Pancreas (tissue), 10 donors: ENCODE results near the gene NR2E3. TPM values are rescaled to one million over a fixed set of nuclear protein-coding genes. Genes with fewer than 3 reads are reported as not detected.

Source experiments
- ATAC-seq, 4 donors: fragments of 200-7000 bp; cut with Tn5 transposase; one replicate each; pipeline versions ENCODE4 v1.8.0 to v1.9.1; 2020; ENCODE audit warnings: mild to moderate bottlenecking in 4 of 4, moderate library complexity in 4 of 4
- DNase-seq, 6 donors: peaks; one replicate each; pipeline ENCODE4 v3.0.0-alpha.2; 2020
- FAIRE-seq: peaks from 2 replicates; lab custom pipeline; 2012; peaks lifted over from hg19 to GRCh38; lab: Jason Lieb, UNC
- H3K27ac ChIP-seq, 4 donors: fragments of 200-600 bp; sonication (generic); 1 replicate in 3 of 4; 2 replicates in 1 of 4; pipeline versions ENCODE4 v1.5.0 to v1.8.0; 2020
- H3K27me3 ChIP-seq, 4 donors: fragments of 200-600 bp; one replicate each; pipeline ENCODE4 v1.8.0; 2021
- H3K36me3 ChIP-seq, 3 donors: fragments of 200-600 bp; sonication (generic) in 1 of 3; one replicate each; pipeline versions ENCODE4 v1.5.0 to v1.8.0; 2020 to 2021
- H3K4me1 ChIP-seq, 3 donors: fragments of 200-600 bp; one replicate each; pipeline ENCODE4 v1.8.0; 2021
- H3K4me3 ChIP-seq, 4 donors: fragments of 200-600 bp; sonication (generic) in 2 of 4; one replicate each; pipeline versions ENCODE4 v1.5.0 to v1.8.0; 2020 to 2021
- H3K9me3 ChIP-seq, 4 donors: fragments of 200-600 bp; one replicate each; pipeline ENCODE4 v1.8.0; 2021
- CTCF ChIP-seq, 4 donors: fragments of 200-600 bp; sonication (generic) in 3 of 4; IDR thresholded peaks; one replicate each; pipeline versions ENCODE4 v1.5.0 to v1.8.0; 2021; ENCODE audit warnings: antibody characterized with exemption in 4 of 4
- WGBS, 2 donors: extraction: QIAGEN DNeasy Blood & Tissue Kit; methylation state at CpG; one replicate each; pipeline ENCODE4 v1.1.7; 2013; 5-methylcytosine and 5-hydroxymethylcytosine counted together
- intact Hi-C, 3 donors: fragments of 100-400 bp; cut with DNase I; formaldehyde crosslinking; loops; one replicate each; pipeline versions ENCODE4 v1.11.1 to v1.14.2; 2022
- polyA plus RNA-seq, 2 donors: library from polyadenylated mRNA; stranded (reverse); fragments of 200-250 nt; gene quantifications; one replicate each; pipeline ENCODE4 v1.2.3, GENCODE V29; 2013
- total RNA-seq, 6 donors: library from RNA; stranded (reverse); fragmentation: NEBNext Ultra II Directional in 4 of 6; extraction: Animal tissue kit (Norgen Biotek cat#: 25700) in 4 of 6; gene quantifications; one replicate each; pipeline versions ENCODE4 v1.2.1 to v1.2.4, GENCODE V29; 2021 to 2023
- donor health status: healthy with polysubstance abuse.
- donor health status: DM: no; HTN: no; CAD: no; lungs with moderate emphysema.
- donor health status: DM: no; HTN: no; CAD: no.
- donor health status: control.
- donor health status: control.
- donor health status: Bipolar disorder and iron deficiency.
- donor health status: DM: yes; HTN: yes; CAD: no.
- donor health status: DM: no; HTN: no; CAD: no.
- donor health status: DM: no; HTN: no; CAD: no.
- donor health status: DM: yes; HTN: yes; CAD: no.

The NR2E3 gene
- total and polyA plus RNA-seq, 8 donors = 0.19 to 0.80 (median 0.41) TPM; not detected in 1

GRCh38 chr15:71823801-71824200 lies 13.4 kb downstream of the NR2E3 start:
- no peak overlapping the region for H3K4me3 ChIP-seq
- no peaks in the 10 kb centered on the region for H3K27me3 ChIP-seq
- DNase-seq = no peak
- no peak for TF ChIP-seq CTCF (IDR thresholded peaks at IDR 0.05)
- FAIRE-seq = no peak
- ATAC-seq = no peak
- no peak overlapping the region for H3K27ac ChIP-seq
- intact Hi-C loops = no loop called here
- no peaks in the 10 kb centered on the region for H3K4me1 ChIP-seq
- H3K36me3 ChIP-seq = peaks cover 0 to 4% (median 0%) of the 10 kb centered on the region in 3 donors
- WGBS, 2 donors = 79 to 86% methylated on average over 3 of the region's 3 CpGs
- H3K9me3 ChIP-seq = no peaks in the 10 kb centered on the region

GRCh38 chr15:71825021-71825730 lies 14.8 kb downstream of the NR2E3 start:
- Histone ChIP-seq H3K4me3 (no peak overlapping the region), H3K36me3 (peaks cover 0 to 4% (median 0%) of the 10 kb centered on the region in 3 donors), H3K27ac (no peak overlapping the region), H3K4me1 (no peaks in the 10 kb centered on the region), H3K27me3 (no peaks in the 10 kb centered on the region), H3K9me3 (no peaks in the 10 kb centered on the region)
- FAIRE-seq = no peak
- no peak for DNase-seq
- TF ChIP-seq CTCF (IDR thresholded peaks at IDR 0.05) = no peak
- WGBS, 2 donors = 88 to 93% methylated on average over 4 of the region's 4 CpGs
- intact Hi-C loops = no loop called here
- ATAC-seq = no peak

GRCh38 chr15:71826196-71826595 lies 15.8 kb downstream of the NR2E3 start:
- H3K4me1 ChIP-seq = no peaks in the 10 kb centered on the region
- WGBS, 2 donors = 91 to 96% methylated on average over 5 of the region's 5 CpGs
- no peaks in the 10 kb centered on the region for H3K27me3 ChIP-seq
- TF ChIP-seq CTCF (IDR thresholded peaks at IDR 0.05) = no peak
- FAIRE-seq (no peak), DNase-seq (no peak), ATAC-seq (no peak)
- H3K4me3 ChIP-seq = no peak overlapping the region
- H3K27ac ChIP-seq = no peak overlapping the region
- intact Hi-C loops = no loop called here
- peaks cover 0 to 4% (median 0%) of the 10 kb centered on the region in 3 donors for H3K36me3 ChIP-seq
- H3K9me3 ChIP-seq = no peaks in the 10 kb centered on the region

- Histone ChIP-seq H3K27ac (no peak overlapping the region), H3K4me1 (no peaks in the 10 kb centered on the region), H3K4me3 (no peak overlapping the region), H3K9me3 (no peaks in the 10 kb centered on the region), H3K36me3 (peaks cover 0 to 4% (median 0%) of the 10 kb centered on the region in 3 donors), H3K27me3 (no peaks in the 10 kb centered on the region)
- intact Hi-C loops = no loop called here
- 93 to 94% methylated on average over 2 of the region's 2 CpGs for whole genome bisulfite sequencing, 2 donors
- no peak for ATAC-seq
- FAIRE-seq = no peak
- no peak for DNase-seq
- no peak for TF ChIP-seq CTCF (IDR thresholded peaks at IDR 0.05)
Observed at GRCh38 chr15:71830981-71831380, 20.6 kb downstream of the NR2E3 start.

- Histone ChIP-seq H3K9me3 (no peaks in the 10 kb centered on the region), H3K27me3 (no peaks in the 10 kb centered on the region), H3K36me3 (peaks cover 0 to 4% (median 0%) of the 10 kb centered on the region in 3 donors), H3K4me3 (no peak overlapping the region), H3K4me1 (no peaks in the 10 kb centered on the region), H3K27ac (no peak overlapping the region)
- 92 to 99% methylated on average over 3 of the region's 3 CpGs for WGBS, 2 donors
- intact Hi-C loops = no loop called here
- no peak for TF ChIP-seq CTCF (IDR thresholded peaks at IDR 0.05)
- ATAC-seq = no peak
- FAIRE-seq = no peak
- DNase-seq = no peak
Observed at GRCh38 chr15:71841563-71841962, 31.2 kb downstream of the NR2E3 start.
